A549 (cell line): ENCODE measurements around the gene ZNF750.

Experiments
- ATOH8 ChIP-seq: fragments of 250-450 bp; sonication (Bioruptor Pico); IDR thresholded peaks from 2 replicates; pipeline ENCODE4 v1.5.0; 2020; ENCODE audit warnings: low read depth, mild to moderate bottlenecking, moderate library complexity
- CBX2 ChIP-seq: fragments of 200-600 bp; sonication (generic); IDR thresholded peaks from 2 replicates; pipeline ENCODE4 v1.6.1; 2016; ENCODE audit warnings: low read depth, mild to moderate bottlenecking, borderline replicate concordance
- CEBPB ChIP-seq, 2 experiments: fragments of >200 bp in 1 of 2; sonication (Bioruptor Twin) in 1 of 2; formaldehyde crosslinking in 1 of 2; IDR thresholded peaks; 2 replicates each; pipeline ENCODE4 v1.6.1; 2012 to 2016
- CTCF ChIP-seq: fragments of >200 bp; sonication (Bioruptor Twin); formaldehyde crosslinking; IDR thresholded peaks from 3 replicates; pipeline ENCODE4 v1.5.1; 2016
- JUNB ChIP-seq: fragments of >200 bp; sonication (Bioruptor Twin); formaldehyde crosslinking; IDR thresholded peaks from 2 replicates; pipeline ENCODE4 v1.6.1; 2016
- MAX ChIP-seq: IDR thresholded peaks from 2 replicates; pipeline ENCODE4 v1.6.1; 2012
- MYC ChIP-seq: IDR thresholded peaks from 2 replicates; pipeline ENCODE4 v1.6.1; 2012; ENCODE audit warnings: mild to moderate bottlenecking, inconsistent platforms, low read length, improper control_type of control experiment, borderline replicate concordance
- PHF8 ChIP-seq: fragments of 200-600 bp; sonication (generic); IDR thresholded peaks from 2 replicates; pipeline ENCODE4 v1.6.1; 2016; ENCODE audit warnings: low read depth, mild to moderate bottlenecking, antibody characterized with exemption, moderate library complexity, borderline replicate concordance
- POLR2A ChIP-seq: IDR thresholded peaks from 2 replicates; pipeline ENCODE4 v1.6.1; 2012; ENCODE audit warnings: mild to moderate bottlenecking, low read length
- RCOR1 ChIP-seq: fragments of 150-350 bp; IDR thresholded peaks from 2 replicates; pipeline ENCODE4 v1.6.1; 2014; ENCODE audit warnings: antibody characterized with exemption, low read length, low read depth
- REST ChIP-seq: fragments of 200-600 bp; sonication (generic); IDR thresholded peaks from 2 replicates; pipeline ENCODE4 v1.6.1; 2016; ENCODE audit warnings: antibody characterized with exemption, mild to moderate bottlenecking, moderate library complexity
- SMC3 ChIP-seq: fragments of >200 bp; sonication (Bioruptor Twin); formaldehyde crosslinking; IDR thresholded peaks from 3 replicates; pipeline ENCODE4 v1.6.1; 2018; ENCODE audit warnings: inconsistent platforms

- TF ChIP-seq CTCF (no peak), PHF8 (no peak), REST (no peak), POLR2A (no peak), CBX2 (no peak), MYC (no peak), JUNB (no peak), CEBPB (IDR thresholded peaks at IDR 0.05) (no peak), MAX (no peak), ATOH8 (CRISPR knock-in tag) (no peak), RCOR1 (no peak), SMC3 (no peak)
Observed at GRCh38 chr17:82808006-82808405, 31.8 kb downstream of the ZNF750 start.
